Activated CD4-positive, CD25-positive, alpha-beta regulatory T cell treated with anti-CD3 and anti-CD28 coated beads, Interleukin-2, amount 50 U/mL, for 16 hours (primary cell): ENCODE results near the gene CDH22.

Source experiments
- DNase-seq: peaks from one replicate; pipeline ENCODE4 v3.0.0-alpha.2; 2020; ENCODE audit warnings: low read depth, low spot score

Gene CDH22

GRCh38 chr20:46199198-46199597, 109.1 kb downstream of the CDH22 start:
- no peak for DNase-seq

- DNase-seq = no peak
Measured at GRCh38 chr20:46196990-46197389, 111.3 kb downstream of the CDH22 start.

GRCh38 chr20:46195264-46196036, 112.8 kb downstream of the CDH22 start:
- DNase-seq = no peak

- DNase-seq = no peak
Measured at GRCh38 chr20:46194409-46194808, 113.9 kb downstream of the CDH22 start.

- no peak for DNase-seq
Measured at GRCh38 chr20:46192376-46192944, 115.8 kb downstream of the CDH22 start.

GRCh38 chr20:46191611-46192010, 116.7 kb downstream of the CDH22 start:
- no peak for DNase-seq

GRCh38 chr20:46191168-46191540, 117.1 kb downstream of the CDH22 start:
- DNase-seq = no peak

- DNase-seq = no peak
Measured at GRCh38 chr20:46190478-46191167, 117.7 kb downstream of the CDH22 start.

- DNase-seq = no peak
Measured at GRCh38 chr20:46188866-46189541, 119.3 kb downstream of the CDH22 start.

- no peak for DNase-seq
Measured at GRCh38 chr20:46186210-46186609, 122.1 kb downstream of the CDH22 start.

GRCh38 chr20:46185353-46185752, 122.9 kb downstream of the CDH22 start:
- no peak for DNase-seq

GRCh38 chr20:46183768-46184167, 124.5 kb downstream of the CDH22 start:
- DNase-seq = no peak

GRCh38 chr20:46182276-46183200, 125.8 kb downstream of the CDH22 start:
- no peak for DNase-seq

GRCh38 chr20:46179862-46180261, 128.4 kb downstream of the CDH22 start:
- DNase-seq = no peak

GRCh38 chr20:46178891-46179290, 129.4 kb downstream of the CDH22 start:
- no peak for DNase-seq

- DNase-seq = no peak
Measured at GRCh38 chr20:46177768-46178167, 130.5 kb downstream of the CDH22 start.

GRCh38 chr20:46176739-46177378, 131.4 kb downstream of the CDH22 start:
- no peak for DNase-seq

GRCh38 chr20:46175127-46175494, 133.2 kb downstream of the CDH22 start:
- DNase-seq = no peak

GRCh38 chr20:46174469-46175126, 133.7 kb downstream of the CDH22 start:
- DNase-seq = peak; percentile 36
